ENCODE measurements around the gene XRCC2.

DNA sequence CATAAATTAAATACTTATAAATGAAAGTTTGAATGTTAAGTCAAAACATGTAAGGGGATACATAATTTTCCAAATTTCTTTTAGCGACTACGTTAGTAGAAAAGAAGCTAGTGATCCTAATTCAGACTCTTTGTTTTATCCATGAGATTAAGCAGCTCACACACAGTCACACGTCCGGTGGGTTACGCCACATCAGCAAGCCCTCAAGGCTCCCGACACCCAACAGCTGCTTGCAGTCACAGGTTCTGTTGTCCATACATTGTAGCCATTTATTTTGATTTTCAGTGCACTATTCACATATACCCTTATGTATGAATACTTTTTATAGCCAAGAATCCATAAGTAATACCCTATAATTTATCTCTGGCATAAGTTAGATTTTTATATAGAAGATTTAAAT lies 39.5 kb downstream of the XRCC2 start:
- TF ChIP-seq POLR2AphosphoS5 (IDR thresholded peaks at IDR 0.05) (no peak), CTCF (IDR thresholded peaks at IDR 0.05) (no peak)

All from gastroesophageal sphincter (tissue), 3 donors.